HG03196 (cell line): ENCODE data around the gene RHOT2.

ENCODE experiments used
- ATAC-seq: cut with Tn5 transposase; IDR thresholded peaks from one replicate; pipeline ENCODE4 v1.9.1; 2021; ENCODE audit not compliant: unreplicated experiment

The RHOT2 gene

GRCh38 chr16:695355-696089 lies 27.6 kb downstream of the RHOT2 start:
- no peak for ATAC-seq

GRCh38 chr16:698911-699671 lies 31.2 kb downstream of the RHOT2 start:
- no peak for ATAC-seq

GRCh38 chr16:700684-701584 lies 33.0 kb downstream of the RHOT2 start:
- ATAC-seq = no peak

GRCh38 chr16:702341-702740 lies 34.4 kb downstream of the RHOT2 start:
- no peak for ATAC-seq

GRCh38 chr16:703406-703805 lies 35.5 kb downstream of the RHOT2 start:
- ATAC-seq = no peak

- ATAC-seq = no peak
Measured at GRCh38 chr16:704047-704446, 36.1 kb downstream of the RHOT2 start.

GRCh38 chr16:704552-705380 lies 36.8 kb downstream of the RHOT2 start:
- ATAC-seq = no peak

- ATAC-seq = no peak
Measured at GRCh38 chr16:705431-706188, 37.7 kb downstream of the RHOT2 start, which contains the start of gene FBXL16. FBXL16 (minus strand) TSS chr16:705801; CDS start chr16:697405, 8,396 bp downstream.

- ATAC-seq = no peak
Measured at GRCh38 chr16:706189-707061, 38.5 kb downstream of the RHOT2 start.

GRCh38 chr16:707062-707538 lies 39.2 kb downstream of the RHOT2 start:
- no peak for ATAC-seq

- ATAC-seq = no peak
Measured at GRCh38 chr16:708019-708418, 40.1 kb downstream of the RHOT2 start.

- ATAC-seq = no peak
Measured at GRCh38 chr16:708959-709358, 41.0 kb downstream of the RHOT2 start.

GRCh38 chr16:709566-710499 lies 41.9 kb downstream of the RHOT2 start:
- no peak for ATAC-seq

GRCh38 chr16:710500-711075 lies 42.7 kb downstream of the RHOT2 start:
- ATAC-seq = no peak

- no peak for ATAC-seq
Measured at GRCh38 chr16:711084-711483, 43.2 kb downstream of the RHOT2 start.

GRCh38 chr16:711548-712320 lies 43.8 kb downstream of the RHOT2 start:
- no peak for ATAC-seq
